ENCODE data around the gene RABL2B. TPM values are rescaled to one million over a fixed set of nuclear protein-coding genes. Genes with fewer than 3 reads are reported as not detected.

The RABL2B gene
- polyA plus RNA-seq, 2 donors: 11.5 to 17.1 TPM

DNA sequence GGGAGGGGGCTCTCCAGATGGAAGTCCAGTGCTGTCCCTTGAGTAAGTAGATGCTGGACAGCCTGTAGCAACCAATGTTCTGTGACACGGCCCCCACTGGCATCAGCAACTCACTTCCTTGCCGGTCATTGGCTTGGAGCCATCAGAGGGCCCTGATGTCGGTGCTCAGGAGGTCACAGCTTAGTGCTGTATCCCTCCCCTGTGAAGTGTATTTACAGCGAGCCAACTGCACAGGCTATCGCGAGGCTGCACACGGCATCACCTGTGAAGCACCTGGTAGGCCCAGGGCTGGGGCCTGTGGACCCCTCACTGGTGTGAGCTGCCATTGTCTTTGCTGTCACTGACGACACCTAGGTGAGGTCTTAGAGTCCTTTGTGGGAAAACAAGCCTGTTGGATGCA, 58.8 kb downstream of the RABL2B start:
- Histone ChIP-seq H3K4me1 (ENCODE audit: control insufficient read depth in 2 of 2, insufficient read depth in 2 of 2, low read length in 1 of 2) (peaks cover 0 to 9% of the 10 kb centered on the region in 2 donors), H3K27ac (ENCODE audit: low read depth in 2 of 2, low read length in 1 of 2) (no peak overlapping the region), H3K9me3 (ENCODE audit: control insufficient read depth in 2 of 2, insufficient read depth in 1 of 2, low read depth in 1 of 2, low read length in 1 of 2) (no peaks in the 10 kb centered on the region), H3K36me3 (ENCODE audit: control insufficient read depth in 2 of 2, insufficient read depth in 2 of 2, low read length in 1 of 2) (peaks cover 0 to 7% of the 10 kb centered on the region in 2 donors), H3K27me3 (ENCODE audit: control insufficient read depth in 1 of 2, insufficient read depth in 2 of 2, low read length in 2 of 2) (peaks cover 0 to 3% of the 10 kb centered on the region in 2 donors), H3K4me3 (ENCODE audit: low read depth in 1 of 2, low read length in 2 of 2) (no peak overlapping the region)
- WGBS, 2 donors: 80 to 85% methylated on average over 8 of the region's 8 CpGs

DNA sequence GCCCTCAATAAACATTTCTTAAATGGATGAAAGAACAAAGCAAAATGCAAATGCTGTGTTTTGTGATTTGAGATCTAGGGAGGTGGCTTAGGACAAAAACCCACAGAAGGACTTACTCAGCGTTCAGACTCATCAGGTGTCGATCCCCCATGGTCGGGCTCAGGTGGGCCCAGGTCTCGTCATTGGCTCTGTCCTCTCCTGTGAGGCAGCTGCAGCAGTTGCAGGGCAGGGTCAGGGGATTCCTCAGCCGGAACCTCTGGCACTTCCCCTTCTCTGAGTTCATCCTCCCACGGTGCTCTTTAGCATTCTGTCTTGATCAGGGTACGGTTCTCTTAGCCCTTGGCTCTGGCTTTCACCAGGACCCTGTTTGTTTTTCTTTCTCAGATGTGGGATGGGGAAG, 59.4 kb downstream of the RABL2B start:
- peaks cover 0 to 7% of the 10 kb centered on the region in 2 donors for H3K36me3 ChIP-seq (ENCODE audit: control insufficient read depth in 2 of 2, insufficient read depth in 2 of 2, low read length in 1 of 2)
- H3K27ac ChIP-seq (ENCODE audit: low read depth in 2 of 2, low read length in 1 of 2): no peak overlapping the region
- no peaks in the 10 kb centered on the region for H3K9me3 ChIP-seq (ENCODE audit: control insufficient read depth in 2 of 2, insufficient read depth in 1 of 2, low read depth in 1 of 2, low read length in 1 of 2)
- H3K4me3 ChIP-seq (ENCODE audit: low read depth in 1 of 2, low read length in 2 of 2): no peak overlapping the region
- WGBS, 2 donors: 80 to 81% methylated on average over 7 of the region's 7 CpGs
- peaks cover 0 to 3% of the 10 kb centered on the region in 2 donors for H3K27me3 ChIP-seq (ENCODE audit: control insufficient read depth in 1 of 2, insufficient read depth in 2 of 2, low read length in 2 of 2)
- peaks cover 0 to 7% of the 10 kb centered on the region in 2 donors for H3K4me1 ChIP-seq (ENCODE audit: control insufficient read depth in 2 of 2, insufficient read depth in 2 of 2, low read length in 1 of 2)

DNA sequence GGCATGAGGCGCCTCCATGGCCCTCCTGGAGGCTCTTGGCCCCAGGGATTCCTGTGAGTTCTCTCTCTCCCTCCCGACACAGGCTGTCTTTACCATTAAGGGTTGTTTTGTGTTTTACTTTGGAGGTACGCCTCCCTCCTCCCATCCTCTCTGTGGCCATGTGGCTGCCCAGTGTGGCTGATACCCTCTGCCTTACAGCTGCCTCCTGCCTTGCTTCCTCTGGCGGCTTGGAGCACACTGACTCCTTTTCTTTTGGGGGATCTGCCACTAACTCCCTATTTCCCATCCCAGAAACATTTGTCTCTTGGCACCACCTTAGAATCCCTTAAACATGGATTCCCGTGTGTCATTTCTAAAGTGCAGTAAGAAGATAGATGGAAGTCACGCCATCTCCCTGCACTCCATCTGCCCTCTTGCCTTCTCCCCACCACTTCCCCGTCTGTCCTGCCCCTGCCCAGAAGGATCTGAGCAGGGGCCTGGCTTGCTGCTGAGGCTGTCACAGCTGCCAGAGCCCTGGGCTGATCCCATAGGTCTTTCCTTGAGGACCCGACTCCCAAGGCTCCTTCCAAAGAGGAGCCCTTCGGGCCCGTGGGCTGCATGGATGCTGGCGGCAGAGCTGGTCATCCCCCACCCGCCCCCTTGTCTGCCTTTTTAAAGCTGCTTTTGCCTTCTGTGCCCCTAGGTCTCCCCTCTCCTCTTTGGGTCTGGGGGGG, 60.6 kb downstream of the RABL2B start:
- H3K27ac ChIP-seq (ENCODE audit: low read depth in 2 of 2, low read length in 1 of 2): no peak overlapping the region
- peaks cover 0 to 3% of the 10 kb centered on the region in 2 donors for H3K27me3 ChIP-seq (ENCODE audit: control insufficient read depth in 1 of 2, insufficient read depth in 2 of 2, low read length in 2 of 2)
- peaks cover 0 to 7% of the 10 kb centered on the region in 2 donors for H3K4me1 ChIP-seq (ENCODE audit: control insufficient read depth in 2 of 2, insufficient read depth in 2 of 2, low read length in 1 of 2)
- no peaks in the 10 kb centered on the region for H3K9me3 ChIP-seq (ENCODE audit: control insufficient read depth in 2 of 2, insufficient read depth in 1 of 2, low read depth in 1 of 2, low read length in 1 of 2)
- 87 to 92% methylated on average over 12 of the region's 12 CpGs for WGBS, 2 donors
- H3K4me3 ChIP-seq (ENCODE audit: low read depth in 1 of 2, low read length in 2 of 2): no peak overlapping the region
- H3K36me3 ChIP-seq (ENCODE audit: control insufficient read depth in 2 of 2, insufficient read depth in 2 of 2, low read length in 1 of 2): peaks cover 0 to 7% of the 10 kb centered on the region in 2 donors

DNA sequence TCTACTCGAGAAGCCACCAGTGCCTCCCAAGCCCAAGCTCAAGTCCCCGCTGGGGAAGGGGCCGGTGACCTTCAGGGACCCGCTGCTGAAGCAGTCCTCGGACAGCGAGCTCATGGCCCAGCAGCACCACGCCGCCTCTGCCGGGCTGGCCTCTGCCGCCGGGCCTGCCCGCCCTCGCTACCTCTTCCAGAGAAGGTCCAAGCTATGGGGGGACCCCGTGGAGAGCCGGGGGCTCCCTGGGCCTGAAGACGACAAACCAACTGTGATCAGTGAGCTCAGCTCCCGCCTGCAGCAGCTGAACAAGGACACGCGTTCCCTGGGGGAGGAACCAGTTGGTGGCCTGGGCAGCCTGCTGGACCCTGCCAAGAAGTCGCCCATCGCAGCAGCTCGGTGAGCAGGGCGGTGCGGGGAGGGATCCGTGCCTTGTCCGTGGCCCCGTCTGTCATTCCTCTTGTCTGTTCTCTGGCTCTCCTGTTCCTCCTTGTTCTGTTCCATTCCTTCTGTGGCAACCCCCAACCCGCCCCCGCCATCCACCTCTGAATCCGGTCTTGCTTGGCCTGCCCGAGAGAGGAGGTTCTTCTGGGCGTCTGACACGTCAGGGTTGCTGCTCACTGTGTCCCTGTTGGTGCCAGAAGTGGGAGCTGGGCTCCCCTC, 61.3 kb downstream of the RABL2B start:
- Histone ChIP-seq H3K4me3 (ENCODE audit: low read depth in 1 of 2, low read length in 2 of 2) (no peak overlapping the region), H3K27me3 (ENCODE audit: control insufficient read depth in 1 of 2, insufficient read depth in 2 of 2, low read length in 2 of 2) (peaks cover 0 to 3% of the 10 kb centered on the region in 2 donors), H3K27ac (ENCODE audit: low read depth in 2 of 2, low read length in 1 of 2) (no peak overlapping the region), H3K4me1 (ENCODE audit: control insufficient read depth in 2 of 2, insufficient read depth in 2 of 2, low read length in 1 of 2) (peaks cover 0 to 7% of the 10 kb centered on the region in 2 donors), H3K9me3 (ENCODE audit: control insufficient read depth in 2 of 2, insufficient read depth in 1 of 2, low read depth in 1 of 2, low read length in 1 of 2) (no peaks in the 10 kb centered on the region), H3K36me3 (ENCODE audit: control insufficient read depth in 2 of 2, insufficient read depth in 2 of 2, low read length in 1 of 2) (peaks cover 0 to 7% of the 10 kb centered on the region in 2 donors)
- WGBS, 2 donors: 93 to 94% methylated on average over 33 of the region's 33 CpGs

DNA sequence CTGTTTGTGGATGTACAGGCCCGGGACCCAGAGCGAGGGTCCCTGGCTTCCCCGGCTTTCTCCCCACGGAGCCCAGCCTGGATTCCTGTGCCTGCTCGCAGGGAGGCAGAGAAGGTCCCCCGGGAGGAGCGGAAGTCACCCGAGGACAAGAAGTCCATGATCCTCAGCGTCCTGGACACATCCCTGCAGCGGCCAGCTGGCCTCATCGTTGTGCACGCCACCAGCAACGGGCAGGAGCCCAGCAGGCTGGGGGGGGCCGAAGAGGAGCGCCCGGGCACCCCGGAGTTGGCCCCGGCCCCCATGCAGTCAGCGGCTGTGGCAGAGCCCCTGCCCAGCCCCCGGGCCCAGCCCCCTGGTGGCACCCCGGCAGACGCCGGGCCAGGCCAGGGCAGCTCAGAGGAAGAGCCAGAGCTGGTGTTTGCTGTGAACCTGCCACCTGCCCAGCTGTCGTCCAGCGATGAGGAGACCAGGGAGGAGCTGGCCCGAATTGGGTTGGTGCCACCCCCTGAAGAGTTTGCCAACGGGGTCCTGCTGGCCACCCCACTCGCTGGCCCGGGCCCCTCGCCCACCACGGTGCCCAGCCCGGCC, 62.1 kb downstream of the RABL2B start:
- peaks cover 0 to 8% of the 10 kb centered on the region in 2 donors for H3K36me3 ChIP-seq (ENCODE audit: control insufficient read depth in 2 of 2, insufficient read depth in 2 of 2, low read length in 1 of 2)
- H3K27me3 ChIP-seq (ENCODE audit: control insufficient read depth in 1 of 2, insufficient read depth in 2 of 2, low read length in 2 of 2): peaks cover 0 to 3% of the 10 kb centered on the region in 2 donors
- no peak overlapping the region for H3K27ac ChIP-seq (ENCODE audit: low read depth in 2 of 2, low read length in 1 of 2)
- peaks cover 0 to 7% of the 10 kb centered on the region in 2 donors for H3K4me1 ChIP-seq (ENCODE audit: control insufficient read depth in 2 of 2, insufficient read depth in 2 of 2, low read length in 1 of 2)
- 87 to 88% methylated on average over 31 to 32 of the region's 32 CpGs for WGBS, 2 donors
- H3K9me3 ChIP-seq (ENCODE audit: control insufficient read depth in 2 of 2, insufficient read depth in 1 of 2, low read depth in 1 of 2, low read length in 1 of 2): no peaks in the 10 kb centered on the region
- no peak overlapping the region for H3K4me3 ChIP-seq (ENCODE audit: low read depth in 1 of 2, low read length in 2 of 2)

DNA sequence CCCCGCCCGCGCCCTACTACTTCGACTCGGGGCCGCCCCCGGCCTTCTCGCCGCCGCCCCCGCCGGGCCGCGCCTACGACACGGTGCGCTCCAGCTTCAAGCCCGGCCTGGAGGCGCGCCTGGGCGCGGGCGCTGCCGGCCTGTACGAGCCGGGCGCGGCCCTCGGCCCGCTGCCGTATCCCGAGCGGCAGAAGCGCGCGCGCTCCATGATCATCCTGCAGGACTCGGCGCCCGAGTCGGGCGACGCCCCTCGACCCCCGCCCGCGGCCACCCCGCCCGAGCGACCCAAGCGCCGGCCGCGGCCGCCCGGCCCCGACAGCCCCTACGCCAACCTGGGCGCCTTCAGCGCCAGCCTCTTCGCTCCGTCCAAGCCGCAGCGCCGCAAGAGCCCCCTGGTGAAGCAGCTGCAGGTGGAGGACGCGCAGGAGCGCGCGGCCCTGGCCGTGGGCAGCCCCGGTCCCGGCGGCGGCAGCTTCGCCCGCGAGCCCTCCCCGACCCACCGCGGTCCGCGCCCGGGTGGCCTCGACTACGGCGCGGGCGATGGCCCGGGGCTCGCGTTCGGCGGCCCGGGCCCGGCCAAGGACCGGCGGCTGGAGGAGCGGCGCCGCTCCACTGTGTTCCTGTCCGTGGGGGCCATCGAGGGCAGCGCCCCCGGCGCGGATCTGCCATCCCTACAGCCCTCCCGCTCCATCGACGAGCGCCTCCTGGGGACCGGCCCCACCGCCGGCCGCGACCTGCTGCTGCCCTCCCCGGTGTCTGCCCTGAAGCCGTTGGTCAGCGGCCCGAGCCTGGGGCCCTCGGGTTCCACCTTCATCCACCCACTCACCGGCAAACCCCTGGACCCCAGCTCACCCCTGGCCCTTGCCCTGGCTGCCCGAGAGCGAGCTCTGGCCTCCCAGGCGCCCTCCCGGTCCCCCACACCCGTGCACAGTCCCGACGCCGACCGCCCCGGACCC, 62.9 kb downstream of the RABL2B start:
- Histone ChIP-seq H3K4me3 (ENCODE audit: low read depth in 1 of 2, low read length in 2 of 2) (peak overlapping the region in 1 of 2 donors; percentile 17), H3K9me3 (ENCODE audit: control insufficient read depth in 2 of 2, insufficient read depth in 1 of 2, low read depth in 1 of 2, low read length in 1 of 2) (no peaks in the 10 kb centered on the region), H3K27ac (ENCODE audit: low read depth in 2 of 2, low read length in 1 of 2) (no peak overlapping the region), H3K4me1 (ENCODE audit: control insufficient read depth in 2 of 2, insufficient read depth in 2 of 2, low read length in 1 of 2) (peaks cover 0 to 7% of the 10 kb centered on the region in 2 donors), H3K36me3 (ENCODE audit: control insufficient read depth in 2 of 2, insufficient read depth in 2 of 2, low read length in 1 of 2) (peaks cover 0 to 8% of the 10 kb centered on the region in 2 donors), H3K27me3 (ENCODE audit: control insufficient read depth in 1 of 2, insufficient read depth in 2 of 2, low read length in 2 of 2) (peaks cover 0 to 3% of the 10 kb centered on the region in 2 donors)
- WGBS, 2 donors: 24 to 39% methylated on average over 89 to 132 of the region's 132 CpGs

DNA sequence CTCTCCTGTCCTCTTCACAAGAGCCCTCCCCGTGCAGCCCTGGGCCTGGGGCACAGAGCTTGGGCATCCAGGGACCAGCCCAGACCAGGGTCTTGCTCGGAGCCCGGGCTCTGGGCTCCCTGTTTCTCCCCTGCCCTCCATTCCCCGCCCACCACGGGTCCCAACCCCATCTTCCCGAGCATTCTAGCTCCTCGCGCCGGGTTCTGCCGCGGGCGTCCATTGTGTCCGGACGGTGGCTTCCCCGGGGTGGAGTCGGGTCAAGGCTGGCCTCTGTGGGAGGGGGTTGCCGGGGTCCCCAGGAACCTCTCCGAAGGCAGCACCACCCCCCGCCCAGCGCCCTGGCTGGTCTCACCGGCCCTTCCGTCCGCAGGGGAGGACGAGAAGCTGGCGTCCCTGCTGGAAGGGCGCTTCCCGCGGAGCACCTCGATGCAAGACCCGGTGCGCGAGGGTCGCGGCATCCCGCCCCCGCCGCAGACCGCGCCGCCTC, 63.6 kb downstream of the RABL2B start:
- peak overlapping the region in 1 of 2 donors; percentile 17 for H3K4me3 ChIP-seq (ENCODE audit: low read depth in 1 of 2, low read length in 2 of 2)
- H3K9me3 ChIP-seq (ENCODE audit: control insufficient read depth in 2 of 2, insufficient read depth in 1 of 2, low read depth in 1 of 2, low read length in 1 of 2): no peaks in the 10 kb centered on the region
- peaks cover 0 to 3% of the 10 kb centered on the region in 2 donors for H3K27me3 ChIP-seq (ENCODE audit: control insufficient read depth in 1 of 2, insufficient read depth in 2 of 2, low read length in 2 of 2)
- H3K27ac ChIP-seq (ENCODE audit: low read depth in 2 of 2, low read length in 1 of 2): no peak overlapping the region
- H3K4me1 ChIP-seq (ENCODE audit: control insufficient read depth in 2 of 2, insufficient read depth in 2 of 2, low read length in 1 of 2): peaks cover 0 to 7% of the 10 kb centered on the region in 2 donors
- peaks cover 0 to 8% of the 10 kb centered on the region in 2 donors for H3K36me3 ChIP-seq (ENCODE audit: control insufficient read depth in 2 of 2, insufficient read depth in 2 of 2, low read length in 1 of 2)
- WGBS, 2 donors: 37 to 44% methylated on average over 32 to 40 of the region's 40 CpGs

DNA sequence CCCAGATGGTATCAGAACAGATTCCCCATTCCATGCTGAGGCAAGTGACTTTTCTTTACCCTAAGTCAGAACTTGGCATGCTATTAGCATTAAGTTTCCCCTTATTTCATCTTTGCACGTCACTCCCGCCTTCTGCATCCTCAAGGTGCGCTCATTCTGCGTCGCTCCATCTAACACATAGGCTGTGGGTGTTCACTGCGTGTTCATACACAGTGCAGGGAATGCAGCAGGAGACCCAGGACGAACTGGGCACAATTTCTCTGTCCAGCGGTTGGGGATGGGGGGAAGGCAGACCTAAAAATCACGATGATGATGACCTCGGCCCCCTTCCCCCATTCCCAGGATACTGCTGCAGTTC, 65.1 kb downstream of the RABL2B start:
- H3K36me3 ChIP-seq (ENCODE audit: control insufficient read depth in 2 of 2, insufficient read depth in 2 of 2, low read length in 1 of 2): peaks cover 0 to 3% of the 10 kb centered on the region in 2 donors
- 88 to 92% methylated on average over 10 of the region's 10 CpGs for WGBS, 2 donors
- H3K9me3 ChIP-seq (ENCODE audit: control insufficient read depth in 2 of 2, insufficient read depth in 1 of 2, low read depth in 1 of 2, low read length in 1 of 2): no peaks in the 10 kb centered on the region
- peaks cover 0 to 3% of the 10 kb centered on the region in 2 donors for H3K27me3 ChIP-seq (ENCODE audit: control insufficient read depth in 1 of 2, insufficient read depth in 2 of 2, low read length in 2 of 2)
- peaks cover 0 to 7% of the 10 kb centered on the region in 2 donors for H3K4me1 ChIP-seq (ENCODE audit: control insufficient read depth in 2 of 2, insufficient read depth in 2 of 2, low read length in 1 of 2)
- H3K4me3 ChIP-seq (ENCODE audit: low read depth in 1 of 2, low read length in 2 of 2): no peak overlapping the region
- no peak overlapping the region for H3K27ac ChIP-seq (ENCODE audit: low read depth in 2 of 2, low read length in 1 of 2)

Data from esophagus (tissue), 2 donors.